C4-2B (cell line): ENCODE results near the gene SLC22A7.

Experiments used
- CTCF ChIP-seq: fragments of 450-650 bp; conservative IDR thresholded peaks from 2 replicates; pipeline ENCODE4 v1.5.1; 2017; ENCODE audit warnings: mild to moderate bottlenecking
- ZFX ChIP-seq: fragments of 450-650 bp; IDR thresholded peaks from 2 replicates; pipeline ENCODE4 v1.6.1; 2017

GRCh38 chr6:43347444-43347843 lies 49.4 kb downstream of the SLC22A7 start:
- TF ChIP-seq CTCF (no peak), ZFX (no peak; the same call in 1 of the 2 replicates)
